HEK293 (cell line): ENCODE measurements around the gene MYO15B.

Experiments used
- CTCF ChIA-PET: fragments of 350-600 bp; formaldehyde crosslinking; extraction: SDS; loops from one replicate; lab custom pipeline; 2021; ENCODE audit warnings: antibody characterized with exemption; lab: Yijun Ruan, JAX
- POLR2A ChIA-PET: fragments of 300-600 bp; formaldehyde crosslinking; extraction: SDS; loops from one replicate; lab custom pipeline; 2020; ENCODE audit warnings: antibody characterized with exemption, inconsistent platforms; lab: Yijun Ruan, JAX
- H3K27ac ChIP-seq: fragments of 200-500 bp; sonication (Bioruptor generic); 2 replicates; pipeline ENCODE4 v1.5.1; 2014; ENCODE audit warnings: low read depth, low read length, control low read depth, inconsistent platforms; ENCODE audit errors: extremely low read depth
- H3K36me3 ChIP-seq, 2 experiments: fragments of 200-500 bp in 1 of 2; sonication (Bioruptor generic) in 1 of 2; 1 replicate in 1 of 2; 2 replicates in 1 of 2; pipeline ENCODE4 v1.5.1; 2014 to 2017; ENCODE audit warnings: inconsistent platforms in 2 of 2, low read length in 2 of 2; ENCODE audit not compliant: control insufficient read depth in 2 of 2, insufficient read depth in 1 of 2
- H3K4me1 ChIP-seq: fragments of 200-500 bp; sonication (Bioruptor generic); 2 replicates; pipeline ENCODE4 v1.5.1; 2014; ENCODE audit warnings: mild to moderate bottlenecking, low read length, inconsistent platforms; ENCODE audit not compliant: control insufficient read depth, insufficient read depth
- H3K4me3 ChIP-seq: 2 replicates; pipeline ENCODE4 v1.5.1; 2011; ENCODE audit warnings: low read depth, mild to moderate bottlenecking, control low read depth, low read length, moderate library complexity
- H3K9me3 ChIP-seq: fragments of 200-500 bp; sonication (Bioruptor generic); 2 replicates; pipeline ENCODE4 v1.5.1; 2014; ENCODE audit warnings: low read depth, low read length, inconsistent platforms; ENCODE audit not compliant: control insufficient read depth, insufficient read depth
- GLI2 ChIP-seq: fragments of 450-650 bp; formaldehyde crosslinking; IDR thresholded peaks from 2 replicates; pipeline ENCODE4; 2017; ENCODE audit warnings: missing biosample characterization, missing genetic modification characterization, low read depth, borderline replicate concordance
- KLF8 ChIP-seq: fragments of 450-650 bp; formaldehyde crosslinking; IDR thresholded peaks from 2 replicates; pipeline ENCODE4 v1.5.1; 2016; ENCODE audit warnings: missing biosample characterization, missing genetic modification characterization
- MEIS1 ChIP-seq: sonication (generic); formaldehyde crosslinking; IDR thresholded peaks from 2 replicates; pipeline ENCODE4 v1.8.1; 2022; ENCODE audit warnings: missing genetic modification reagents, mild to moderate bottlenecking, borderline replicate concordance
- PRDM1 ChIP-seq: fragments of 450-650 bp; formaldehyde crosslinking; IDR thresholded peaks from 2 replicates; pipeline ENCODE4; 2016; ENCODE audit warnings: missing biosample characterization, missing genetic modification characterization
- SCRT1 ChIP-seq: fragments of 450-650 bp; formaldehyde crosslinking; IDR thresholded peaks from 2 replicates; pipeline ENCODE4 v1.5.1; 2016; ENCODE audit warnings: missing biosample characterization, missing genetic modification characterization, borderline replicate concordance
- ZNF114 ChIP-seq: fragments of 450-650 bp; formaldehyde crosslinking; IDR thresholded peaks from 2 replicates; pipeline ENCODE4 v1.5.0; 2017; ENCODE audit warnings: missing biosample characterization, missing genetic modification characterization
- ZNF121 ChIP-seq: fragments of 450-650 bp; formaldehyde crosslinking; IDR thresholded peaks from 2 replicates; pipeline ENCODE4 v1.5.1; 2016; ENCODE audit warnings: missing biosample characterization, missing genetic modification characterization
- ZNF157 ChIP-seq: fragments of 450-650 bp; formaldehyde crosslinking; IDR thresholded peaks from 2 replicates; pipeline ENCODE4 v1.5.1; 2016; ENCODE audit warnings: missing biosample characterization, missing genetic modification characterization
- ZNF292 ChIP-seq: fragments of 450-650 bp; formaldehyde crosslinking; IDR thresholded peaks from 2 replicates; pipeline ENCODE4 v1.5.1; 2016; ENCODE audit warnings: low read depth, missing biosample characterization, missing genetic modification characterization, borderline replicate concordance
- ZNF302 ChIP-seq: fragments of 450-650 bp; formaldehyde crosslinking; IDR thresholded peaks from 2 replicates; pipeline ENCODE4 v1.5.1; 2016; ENCODE audit warnings: missing biosample characterization, missing genetic modification characterization, low read depth
- ZNF341 ChIP-seq: fragments of 450-650 bp; formaldehyde crosslinking; IDR thresholded peaks from 2 replicates; pipeline ENCODE4; 2016; ENCODE audit warnings: low read depth, missing biosample characterization, missing genetic modification characterization
- ZNF354C ChIP-seq: fragments of 450-650 bp; formaldehyde crosslinking; IDR thresholded peaks from 2 replicates; pipeline ENCODE4 v1.5.1; 2016; ENCODE audit warnings: missing biosample characterization, missing genetic modification characterization, low read depth, borderline replicate concordance
- ZNF501 ChIP-seq: fragments of 450-650 bp; formaldehyde crosslinking; IDR thresholded peaks from 2 replicates; pipeline ENCODE4 v1.5.1; 2016; ENCODE audit warnings: missing biosample characterization, missing genetic modification characterization
- TF ChIP-seq, protein P1 (sequence below): fragments of 450-650 bp; formaldehyde crosslinking; IDR thresholded peaks from 2 replicates; pipeline ENCODE4; 2016; ENCODE audit warnings: missing biosample characterization, missing genetic modification characterization
- TF ChIP-seq, protein P2 (sequence below): fragments of 450-650 bp; formaldehyde crosslinking; IDR thresholded peaks from 2 replicates; pipeline ENCODE4 v1.5.1; 2016; ENCODE audit warnings: missing biosample characterization, missing genetic modification characterization

Gene MYO15B

GRCh38 chr17:75552425-75553294 lies 34.9 kb upstream of the MYO15B start:
- ChIA-PET POLR2A (interaction anchor here (0.6 to 1.1 kb wide), 5 partner anchors 10 to 196 kb away, joined by 3 to 5 read pairs (median 3); no protein-coding TSS in a partner anchor), CTCF (interaction anchor here (0.6 to 2.5 kb wide), 9 partner anchors 10 to 342 kb away, joined by 3 to 12 read pairs (median 4); partner anchors contain the start of gene SMIM5)
- H3K27ac ChIP-seq = no peak overlapping the region
- no peak overlapping the region for H3K4me3 ChIP-seq
- H3K9me3 ChIP-seq = no peaks in the 10 kb centered on the region
- H3K36me3 ChIP-seq = no peaks in the 10 kb centered on the region
- TF ChIP-seq ZNF354C (tag by site-specific recombination) (no peak), ZNF341 (tag by site-specific recombination) (peak; percentile 40; the same call in 1 of the 2 replicates)
- H3K4me1 ChIP-seq = peaks cover 15% of the 10 kb centered on the region; the same call in 1 of the 2 replicates

- H3K4me3 ChIP-seq = no peak overlapping the region
- TF ChIP-seq, protein P1, sequence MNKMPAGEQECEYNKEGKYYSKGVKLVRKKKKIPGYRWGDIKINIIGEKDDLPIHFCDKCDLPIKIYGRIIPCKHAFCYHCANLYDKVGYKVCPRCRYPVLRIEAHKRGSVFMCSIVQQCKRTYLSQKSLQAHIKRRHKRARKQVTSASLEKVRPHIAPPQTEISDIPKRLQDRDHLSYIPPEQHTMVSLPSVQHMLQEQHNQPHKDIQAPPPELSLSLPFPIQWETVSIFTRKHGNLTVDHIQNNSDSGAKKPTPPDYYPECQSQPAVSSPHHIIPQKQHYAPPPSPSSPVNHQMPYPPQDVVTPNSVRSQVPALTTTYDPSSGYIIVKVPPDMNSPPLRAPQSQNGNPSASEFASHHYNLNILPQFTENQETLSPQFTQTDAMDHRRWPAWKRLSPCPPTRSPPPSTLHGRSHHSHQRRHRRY (tag by site-specific recombination) = no peak
- no peak for TF ChIP-seq PRDM1 (tag by site-specific recombination)
- TF ChIP-seq ZNF114 (tag by site-specific recombination) = no peak
- TF ChIP-seq KLF8 (tag by site-specific recombination) = no peak
- TF ChIP-seq ZNF157 = no peak
- TF ChIP-seq, protein P2, sequence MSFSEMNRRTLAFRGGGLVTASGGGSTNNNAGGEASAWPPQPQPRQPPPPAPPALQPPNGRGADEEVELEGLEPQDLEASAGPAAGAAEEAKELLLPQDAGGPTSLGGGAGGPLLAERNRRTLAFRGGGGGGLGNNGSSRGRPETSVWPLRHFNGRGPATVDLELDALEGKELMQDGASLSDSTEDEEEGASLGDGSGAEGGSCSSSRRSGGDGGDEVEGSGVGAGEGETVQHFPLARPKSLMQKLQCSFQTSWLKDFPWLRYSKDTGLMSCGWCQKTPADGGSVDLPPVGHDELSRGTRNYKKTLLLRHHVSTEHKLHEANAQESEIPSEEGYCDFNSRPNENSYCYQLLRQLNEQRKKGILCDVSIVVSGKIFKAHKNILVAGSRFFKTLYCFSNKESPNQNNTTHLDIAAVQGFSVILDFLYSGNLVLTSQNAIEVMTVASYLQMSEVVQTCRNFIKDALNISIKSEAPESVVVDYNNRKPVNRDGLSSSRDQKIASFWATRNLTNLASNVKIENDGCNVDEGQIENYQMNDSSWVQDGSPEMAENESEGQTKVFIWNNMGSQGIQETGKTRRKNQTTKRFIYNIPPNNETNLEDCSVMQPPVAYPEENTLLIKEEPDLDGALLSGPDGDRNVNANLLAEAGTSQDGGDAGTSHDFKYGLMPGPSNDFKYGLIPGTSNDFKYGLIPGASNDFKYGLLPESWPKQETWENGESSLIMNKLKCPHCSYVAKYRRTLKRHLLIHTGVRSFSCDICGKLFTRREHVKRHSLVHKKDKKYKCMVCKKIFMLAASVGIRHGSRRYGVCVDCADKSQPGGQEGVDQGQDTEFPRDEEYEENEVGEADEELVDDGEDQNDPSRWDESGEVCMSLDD (tag by site-specific recombination) = no peak
- no peak for TF ChIP-seq ZNF121 (tag by site-specific recombination)
- TF ChIP-seq ZNF501 (tag by site-specific recombination) = no peak
- no peak for TF ChIP-seq SCRT1 (tag by site-specific recombination)
- no peak for TF ChIP-seq GLI2 (tag by site-specific recombination)
- TF ChIP-seq MEIS1 = no peak
- no peak for TF ChIP-seq ZNF302 (tag by site-specific recombination)
- no peak for TF ChIP-seq ZNF292 (tag by site-specific recombination)
- no peak overlapping the region for H3K27ac ChIP-seq
- POLR2A ChIA-PET = interaction anchor here (0.7 to 1.1 kb wide), 3 partner anchors 11 to 29 kb away, joined by 3 to 5 read pairs (median 5); no protein-coding TSS in a partner anchor
- H3K36me3 ChIP-seq = no peaks in the 10 kb centered on the region
- CTCF ChIA-PET = interaction anchor here (0.7 to 2.5 kb wide), 5 partner anchors 11 to 231 kb away, joined by 3 to 12 read pairs (median 4); partner anchors contain the start of gene SMIM5
- H3K4me1 ChIP-seq = peaks cover 15% of the 10 kb centered on the region; the same call in 1 of the 2 replicates
- H3K9me3 ChIP-seq = no peaks in the 10 kb centered on the region
Measured at GRCh38 chr17:75553295-75554110, 34.1 kb upstream of the MYO15B start.
